H9 (cell line): ENCODE results near the gene ELAVL1. TPM values are rescaled to one million over a fixed set of nuclear protein-coding genes. Genes with fewer than 3 reads are reported as not detected.

Experiments used
- DNase-seq: peaks from one replicate; pipeline ENCODE4 v3.0.0-alpha.2; 2017
- H2AFZ ChIP-seq: one replicate; pipeline ENCODE4 v1.6.1; 2013; ENCODE audit warnings: mild to moderate bottlenecking, low read length, control low read depth, moderate library complexity
- H2AK5ac ChIP-seq: 2 replicates; pipeline ENCODE4 v1.6.1; 2013; ENCODE audit warnings: low read length, control low read depth, mixed read lengths; ENCODE audit not compliant: insufficient read length
- H2BK120ac ChIP-seq: one replicate; pipeline ENCODE4 v1.6.1; 2013; ENCODE audit warnings: low read depth, mild to moderate bottlenecking, low read length, control low read depth, inconsistent platforms; ENCODE audit not compliant: poor library complexity, severe bottlenecking
- H2BK12ac ChIP-seq: 2 replicates; pipeline ENCODE4 v1.6.1; 2013; ENCODE audit warnings: low read length, control low read depth, mixed read lengths, low read depth; ENCODE audit not compliant: insufficient read length
- H2BK15ac ChIP-seq: 2 replicates; pipeline ENCODE4 v1.6.1; 2013; ENCODE audit warnings: low read depth, low read length, control low read depth
- H2BK20ac ChIP-seq: one replicate; pipeline ENCODE4 v1.6.1; 2013; ENCODE audit warnings: low read depth, mild to moderate bottlenecking, low read length, control low read depth, inconsistent platforms; ENCODE audit not compliant: poor library complexity, severe bottlenecking
- H2BK5ac ChIP-seq: 2 replicates; pipeline ENCODE4 v1.6.1; 2013; ENCODE audit warnings: low read length, control low read depth, mixed read lengths; ENCODE audit not compliant: insufficient read length
- H3K14ac ChIP-seq: 2 replicates; pipeline ENCODE4 v1.6.1; 2013; ENCODE audit warnings: low read length, control low read depth; ENCODE audit not compliant: insufficient read depth
- H3K18ac ChIP-seq: 2 replicates; pipeline ENCODE4 v1.6.1; 2013; ENCODE audit warnings: low read depth, mild to moderate bottlenecking, mixed read lengths, low read length, control low read depth; ENCODE audit not compliant: insufficient read length
- H3K23ac ChIP-seq: 2 replicates; pipeline ENCODE4 v1.6.1; 2013; ENCODE audit warnings: low read length, control low read depth, mixed read lengths, low read depth; ENCODE audit not compliant: insufficient read length
- H3K23me2 ChIP-seq: 2 replicates; pipeline ENCODE4 v1.6.1; 2013; ENCODE audit warnings: low read depth, mild to moderate bottlenecking, mixed read lengths, low read length, control low read depth; ENCODE audit not compliant: insufficient read length, poor library complexity, severe bottlenecking
- H3K27ac ChIP-seq: 2 replicates; pipeline ENCODE4 v1.5.1; 2013; ENCODE audit warnings: low read length, control low read depth, mixed read lengths, low read depth; ENCODE audit not compliant: insufficient read length
- H3K27me3 ChIP-seq: 2 replicates; pipeline ENCODE4 v1.6.1; 2013; ENCODE audit warnings: low read length, control low read depth, inconsistent platforms; ENCODE audit not compliant: insufficient read depth
- H3K4ac ChIP-seq: 2 replicates; pipeline ENCODE4 v1.6.1; 2013; ENCODE audit warnings: low read depth, mild to moderate bottlenecking, control low read depth, inconsistent platforms, low read length, moderate library complexity
- H3K4me1 ChIP-seq: 2 replicates; pipeline ENCODE4 v1.6.1; 2013; ENCODE audit warnings: low read length, control low read depth, inconsistent platforms; ENCODE audit not compliant: insufficient read depth
- H3K4me2 ChIP-seq: 2 replicates; pipeline ENCODE4 v1.6.1; 2013; ENCODE audit warnings: low read length, control low read depth, mixed read lengths; ENCODE audit not compliant: insufficient read length, insufficient read depth
- H3K56ac ChIP-seq: 2 replicates; pipeline ENCODE4 v1.6.1; 2013; ENCODE audit warnings: low read depth, mild to moderate bottlenecking, mixed read lengths, low read length, control low read depth; ENCODE audit not compliant: insufficient read length
- H3K79me1 ChIP-seq: 2 replicates; pipeline ENCODE4 v1.6.1; 2013; ENCODE audit warnings: low read depth, mild to moderate bottlenecking, moderate library complexity, low read length, control low read depth, inconsistent platforms; ENCODE audit not compliant: insufficient read depth, poor library complexity, severe bottlenecking
- H3K79me2 ChIP-seq: 2 replicates; pipeline ENCODE4 v1.6.1; 2013; ENCODE audit warnings: low read length, control low read depth, inconsistent platforms; ENCODE audit not compliant: insufficient read depth
- H3K9ac ChIP-seq: 2 replicates; pipeline ENCODE4 v1.6.1; 2013; ENCODE audit warnings: low read length, control low read depth, mixed read lengths; ENCODE audit not compliant: insufficient read length; ENCODE audit errors: extremely low read depth
- H3K9me3 ChIP-seq: one replicate; pipeline ENCODE4 v1.6.1; 2013; ENCODE audit warnings: low read depth, low read length, inconsistent platforms; ENCODE audit not compliant: control insufficient read depth
- H3T11ph ChIP-seq: one replicate; pipeline ENCODE4 v1.6.1; 2013; ENCODE audit warnings: mild to moderate bottlenecking, low read length, control low read depth, inconsistent platforms
- H4K20me1 ChIP-seq: one replicate; pipeline ENCODE4 v1.6.1; 2013; ENCODE audit not compliant: control insufficient read depth, insufficient read length, insufficient read depth
- H4K5ac ChIP-seq: 2 replicates; pipeline ENCODE4 v1.6.1; 2013; ENCODE audit warnings: low read depth, mild to moderate bottlenecking, mixed read lengths, low read length, control low read depth; ENCODE audit not compliant: insufficient read length
- H4K8ac ChIP-seq: replicated peaks from 2 replicates; pipeline ENCODE4 v1.6.1; 2013; ENCODE audit warnings: low read length, control low read depth, mixed read lengths, low read depth; ENCODE audit not compliant: insufficient read length
- H4K91ac ChIP-seq: 2 replicates; pipeline ENCODE4 v1.6.1; 2013; ENCODE audit warnings: low read depth, mild to moderate bottlenecking, moderate library complexity, mixed read lengths, low read length, control low read depth; ENCODE audit not compliant: insufficient read length
- H3K27ac Mint-ChIP-seq, 3 experiments: 2 replicates in 2 of 3; 3 replicates in 1 of 3; pipeline ENCODE4 v1.8.0; 2020 to 2021; ENCODE audit warnings: mixed read lengths in 3 of 3, mild to moderate bottlenecking in 1 of 3, moderate library complexity in 1 of 3
- H3K27me3 Mint-ChIP-seq: 2 replicates; pipeline ENCODE4 v1.8.0; 2021; ENCODE audit warnings: low read depth, mild to moderate bottlenecking, moderate library complexity, mixed read lengths
- H3K36me3 Mint-ChIP-seq, 3 experiments: 2 replicates in 2 of 3; 3 replicates in 1 of 3; pipeline ENCODE4 v1.8.0; 2020 to 2021; ENCODE audit warnings: low read depth in 3 of 3, mixed read lengths in 3 of 3; ENCODE audit not compliant: insufficient read depth in 1 of 3
- H3K4me1 Mint-ChIP-seq, 2 experiments: 2 replicates each; pipeline ENCODE4 v1.8.0; 2020; ENCODE audit warnings: mixed read lengths in 2 of 2
- H3K4me3 Mint-ChIP-seq, 2 experiments: 2 replicates in 1 of 2; 3 replicates in 1 of 2; pipeline ENCODE4 v1.8.0; 2020 to 2021; ENCODE audit warnings: mild to moderate bottlenecking in 2 of 2, mixed read lengths in 2 of 2, moderate library complexity in 1 of 2
- H3K9me3 Mint-ChIP-seq, 2 experiments: 2 replicates in 1 of 2; 3 replicates in 1 of 2; pipeline ENCODE4 v1.8.0; 2020; ENCODE audit warnings: mild to moderate bottlenecking in 2 of 2, mixed read lengths in 2 of 2, moderate library complexity in 1 of 2
- WGBS: extraction: QIAGEN DNeasy Blood & Tissue Kit; methylation state at CpG from one replicate; pipeline ENCODE4 v1.1.7; 2013; ENCODE audit warnings: missing lambda C conversion rate, low lambda C conversion rate, mixed read lengths; ENCODE audit not compliant: insufficient read length; ENCODE audit errors: extremely low coverage; 5-methylcytosine and 5-hydroxymethylcytosine counted together
- total RNA-seq: library from RNA; stranded (reverse); gene quantifications from 2 replicates; pipeline ENCODE4 v1.2.1, GENCODE V29; 2021
- TF ChIP-seq, protein P1 (sequence below): fragments of 200-600 bp; sonication (generic); conservative IDR thresholded peaks from 3 replicates; pipeline ENCODE4 v1.8.0; 2021; ENCODE audit warnings: antibody characterized with exemption, mild to moderate bottlenecking

The ELAVL1 gene
- total RNA-seq, 1 experiment from 2014 or later: 149 TPM

- no peak for DNase-seq
- no peak overlapping the region for H3K4me3 Mint-ChIP-seq
- H2AFZ ChIP-seq: no peak overlapping the region
Observed at GRCh38 chr19:7982651-7983099, 22.8 kb downstream of the ELAVL1 start.

More at GRCh38 chr19:7982651-7983099, 22.8 kb downstream of the ELAVL1 start:
- no peak overlapping the region for H2AK5ac ChIP-seq
- H3K18ac ChIP-seq: no peak overlapping the region
- H2BK5ac ChIP-seq: no peak overlapping the region
- H3K56ac ChIP-seq: no peak overlapping the region
- H2BK20ac ChIP-seq: no peak overlapping the region
- H2BK12ac ChIP-seq: no peak overlapping the region
- no peak overlapping the region for H3K27ac ChIP-seq
- no peaks in the 10 kb centered on the region for H3K23me2 ChIP-seq
- Mint-ChIP-seq H3K4me1 (no peaks in the 10 kb centered on the region), H3K27me3 (no peaks in the 10 kb centered on the region), H3K9me3 (no peaks in the 10 kb centered on the region), H3K27ac (no peak overlapping the region; a peak in 1 of 7 replicates), H3K36me3 (peaks cover 47 to 84% (median 81%) of the 10 kb centered on the region in 3 experiments; a peak in 6 of 7 replicates)
- no peak overlapping the region for H4K91ac ChIP-seq
- H3K4me2 ChIP-seq: no peak overlapping the region
- H3K23ac ChIP-seq: no peak overlapping the region
- no peak overlapping the region for H3K4ac ChIP-seq
- WGBS: no CpG with 5 or more reads among the region's 21 CpGs
- no peak overlapping the region for H3T11ph ChIP-seq
- peaks cover 7% of the 10 kb centered on the region for H4K20me1 ChIP-seq
- H3K79me2 ChIP-seq: no peaks in the 10 kb centered on the region; the same call in 1 of the 2 replicates
- H3K27me3 ChIP-seq: no peaks in the 10 kb centered on the region
- H4K8ac ChIP-seq: no peak overlapping the region
- peaks cover 5% of the 10 kb centered on the region for H3K79me1 ChIP-seq
- no peak overlapping the region for H3K14ac ChIP-seq
- no peak overlapping the region for H4K5ac ChIP-seq
- no peak overlapping the region for H2BK15ac ChIP-seq
- H3K9ac ChIP-seq: no peak overlapping the region
- H3K9me3 ChIP-seq: no peaks in the 10 kb centered on the region
- no peak overlapping the region for H2BK120ac ChIP-seq
- H3K4me1 ChIP-seq: no peaks in the 10 kb centered on the region
- TF ChIP-seq, protein P1, sequence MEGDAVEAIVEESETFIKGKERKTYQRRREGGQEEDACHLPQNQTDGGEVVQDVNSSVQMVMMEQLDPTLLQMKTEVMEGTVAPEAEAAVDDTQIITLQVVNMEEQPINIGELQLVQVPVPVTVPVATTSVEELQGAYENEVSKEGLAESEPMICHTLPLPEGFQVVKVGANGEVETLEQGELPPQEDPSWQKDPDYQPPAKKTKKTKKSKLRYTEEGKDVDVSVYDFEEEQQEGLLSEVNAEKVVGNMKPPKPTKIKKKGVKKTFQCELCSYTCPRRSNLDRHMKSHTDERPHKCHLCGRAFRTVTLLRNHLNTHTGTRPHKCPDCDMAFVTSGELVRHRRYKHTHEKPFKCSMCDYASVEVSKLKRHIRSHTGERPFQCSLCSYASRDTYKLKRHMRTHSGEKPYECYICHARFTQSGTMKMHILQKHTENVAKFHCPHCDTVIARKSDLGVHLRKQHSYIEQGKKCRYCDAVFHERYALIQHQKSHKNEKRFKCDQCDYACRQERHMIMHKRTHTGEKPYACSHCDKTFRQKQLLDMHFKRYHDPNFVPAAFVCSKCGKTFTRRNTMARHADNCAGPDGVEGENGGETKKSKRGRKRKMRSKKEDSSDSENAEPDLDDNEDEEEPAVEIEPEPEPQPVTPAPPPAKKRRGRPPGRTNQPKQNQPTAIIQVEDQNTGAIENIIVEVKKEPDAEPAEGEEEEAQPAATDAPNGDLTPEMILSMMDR: no peak
